ENCODE results near the gene TIMM8B. TPM values are rescaled to one million over a fixed set of nuclear protein-coding genes. Genes with fewer than 3 reads are reported as not detected.

Gene TIMM8B
- total and polyA plus RNA-seq, 9 of the 15 experiments (the other 6 are each of a cell fraction or from before 2014, with no cell fraction given), result 95.8 to 338 (median 145) TPM

GRCh38 chr11:112042161-112042960 lies 44.2 kb downstream of the TIMM8B start (continued):
- TF ChIP-seq SP2 (IDR thresholded peaks at IDR 0.05; ENCODE audit: extremely low read depth, low read depth, low read length, poor library complexity, severe bottlenecking) (no peak), POLR2AphosphoS2 (IDR thresholded peaks at IDR 0.05; ENCODE audit: low read length) (no peak), CBX8 (IDR thresholded peaks at IDR 0.05; ENCODE audit: borderline replicate concordance, extremely low read depth, low read depth, low read length, poor library complexity, severe bottlenecking) (no peak), NRF1 (conservative IDR thresholded peaks at IDR 0.05 in 1 of 2, IDR thresholded peaks at IDR 0.05 in 1 of 2) (no peak), CREM (IDR thresholded peaks at IDR 0.05; ENCODE audit: low read depth) (no peak), SMAD2 (IDR thresholded peaks at IDR 0.05; ENCODE audit: low read depth, low read length) (no peak), SIX5 (IDR thresholded peaks at IDR 0.05; ENCODE audit: borderline replicate concordance in 1 of 2, insufficient read depth in 1 of 2, low read depth in 1 of 2, low read length in 2 of 2) (no peak), GTF3C2 (IDR thresholded peaks at IDR 0.05; ENCODE audit: borderline replicate concordance, extremely low read depth, insufficient read length) (no peak), ZNF140 (CRISPR knock-in tag; IDR thresholded peaks at IDR 0.05) (no peak), SMARCE1 (IDR thresholded peaks at IDR 0.05) (peak; percentile 96), HDAC8 (tag; IDR thresholded peaks at IDR 0.05) (no peak)
- TF ChIP-seq, protein P1, sequence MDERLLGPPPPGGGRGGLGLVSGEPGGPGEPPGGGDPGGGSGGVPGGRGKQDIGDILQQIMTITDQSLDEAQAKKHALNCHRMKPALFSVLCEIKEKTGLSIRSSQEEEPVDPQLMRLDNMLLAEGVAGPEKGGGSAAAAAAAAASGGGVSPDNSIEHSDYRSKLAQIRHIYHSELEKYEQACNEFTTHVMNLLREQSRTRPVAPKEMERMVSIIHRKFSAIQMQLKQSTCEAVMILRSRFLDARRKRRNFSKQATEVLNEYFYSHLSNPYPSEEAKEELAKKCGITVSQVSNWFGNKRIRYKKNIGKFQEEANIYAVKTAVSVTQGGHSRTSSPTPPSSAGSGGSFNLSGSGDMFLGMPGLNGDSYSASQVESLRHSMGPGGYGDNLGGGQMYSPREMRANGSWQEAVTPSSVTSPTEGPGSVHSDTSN (CRISPR knock-in tag; IDR thresholded peaks at IDR 0.05; ENCODE audit: low read depth), result no peak
- TF ChIP-seq, protein P1 (tag; conservative IDR thresholded peaks at IDR 0.05; ENCODE audit: low read depth), result no peak
